Small intestine (tissue), 7 donors: ENCODE measurements around the gene KCMF1. TPM values are rescaled to one million over a fixed set of nuclear protein-coding genes. Genes with fewer than 3 reads are reported as not detected.

Experiments used
- DNase-seq, 2 donors: peaks; one replicate each; pipeline versions ENCODE4 v3.0.0 to v3.0.0-alpha.2; 2013
- FAIRE-seq: peaks from 2 replicates; lab custom pipeline; 2012; peaks lifted over from hg19 to GRCh38; lab: Jason Lieb, UNC
- H3K27ac ChIP-seq, 3 donors: one replicate each; pipeline ENCODE4 v1.5.1; 2013; ENCODE audit warnings: low read length in 2 of 3, mild to moderate bottlenecking in 2 of 3, control low read depth in 1 of 3, inconsistent platforms in 1 of 3, low read depth in 1 of 3, moderate library complexity in 1 of 3
- H3K27me3 ChIP-seq, 3 donors: one replicate each; pipeline ENCODE4 v1.6.1; 2013; ENCODE audit warnings: low read length in 3 of 3, inconsistent platforms in 1 of 3; ENCODE audit not compliant: control insufficient read depth in 3 of 3, insufficient read depth in 3 of 3
- H3K36me3 ChIP-seq, 3 donors: one replicate each; pipeline ENCODE4 v1.6.1; 2013; ENCODE audit warnings: low read length in 3 of 3, inconsistent platforms in 1 of 3, low read depth in 1 of 3, mild to moderate bottlenecking in 1 of 3, moderate library complexity in 1 of 3; ENCODE audit not compliant: control insufficient read depth in 3 of 3, insufficient read depth in 2 of 3
- H3K4me1 ChIP-seq, 3 donors: one replicate each; pipeline ENCODE4 v1.6.1; 2013; ENCODE audit warnings: low read length in 2 of 3, inconsistent platforms in 1 of 3, low read depth in 1 of 3, mild to moderate bottlenecking in 1 of 3, moderate library complexity in 1 of 3; ENCODE audit not compliant: control insufficient read depth in 3 of 3, insufficient read depth in 2 of 3
- H3K4me3 ChIP-seq, 3 donors: one replicate each; pipeline ENCODE4 v1.5.1; 2013; ENCODE audit warnings: low read length in 3 of 3, control low read depth in 1 of 3, inconsistent platforms in 1 of 3, low read depth in 1 of 3, mild to moderate bottlenecking in 1 of 3, moderate library complexity in 1 of 3
- H3K9me3 ChIP-seq, 2 donors: one replicate each; pipeline ENCODE4 v1.6.1; 2013; ENCODE audit warnings: low read depth in 1 of 2, low read length in 1 of 2; ENCODE audit not compliant: control insufficient read depth in 2 of 2, insufficient read depth in 1 of 2
- WGBS, 3 donors: extraction: QIAGEN DNeasy Blood & Tissue Kit; methylation state at CpG; one replicate each; pipeline ENCODE4 v1.1.7; 2013; 5-methylcytosine and 5-hydroxymethylcytosine counted together
- polyA plus RNA-seq, 4 donors: library from polyadenylated mRNA; stranded (reverse) in 3 of 4; unstranded in 1 of 4; fragments of 200-250 nt in 3 of 4; fragments of 120-200 nt in 1 of 4; gene quantifications; one replicate each; pipeline versions ENCODE4 v1.2.1 to v1.2.3, GENCODE V29; 2013
- donor health status: healthy with polysubstance abuse.
- donor health status: control.
- donor health status: control.
- donor health status: Bipolar disorder and iron deficiency.
- donor health status: healthy.

Gene KCMF1
- polyA plus RNA-seq, 4 donors, result 31.9 to 58.9 (median 44.8) TPM

DNA sequence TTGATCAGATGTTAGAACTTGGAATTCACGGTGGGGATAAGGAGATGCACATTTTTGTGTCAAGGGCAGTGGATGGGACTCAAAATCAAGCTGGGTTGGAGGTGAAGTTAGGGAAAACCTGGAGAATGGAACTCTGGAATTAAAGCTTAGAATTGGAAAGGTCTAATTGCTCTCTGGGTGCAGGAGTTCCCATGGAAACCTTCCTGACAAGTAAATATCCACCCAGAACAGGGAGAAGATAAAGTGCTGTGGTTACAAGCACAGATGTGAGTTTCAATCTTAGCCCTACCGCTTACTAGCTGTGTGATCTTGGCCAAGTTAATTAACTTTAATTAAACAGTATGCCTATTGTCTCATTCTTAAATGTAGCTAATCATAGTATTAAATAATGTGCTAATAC, 90.9 kb downstream of the KCMF1 start:
- H3K27ac ChIP-seq, result no peak overlapping the region
- H3K9me3 ChIP-seq, result no peaks in the 10 kb centered on the region
- FAIRE-seq (no peak), DNase-seq (no peak)
- 54 to 62% (median 57%) methylated on average over 2 of the region's 2 CpGs for WGBS, 3 donors
- H3K4me3 ChIP-seq, result no peak overlapping the region
- H3K36me3 ChIP-seq, result no peaks in the 10 kb centered on the region
- peaks cover 0 to 3% (median 0%) of the 10 kb centered on the region in 3 donors for H3K4me1 ChIP-seq
- H3K27me3 ChIP-seq, result no peaks in the 10 kb centered on the region

GRCh38 chr2:85062565-85062964, 91.6 kb downstream of the KCMF1 start:
- peaks cover 0 to 8% (median 0%) of the 10 kb centered on the region in 3 donors for H3K4me1 ChIP-seq
- no peak overlapping the region for H3K4me3 ChIP-seq
- no peak for DNase-seq
- 66 to 81% (median 76%) methylated on average over 6 of the region's 6 CpGs for WGBS, 3 donors
- H3K27me3 ChIP-seq, result no peaks in the 10 kb centered on the region
- H3K27ac ChIP-seq, result no peak overlapping the region
- no peaks in the 10 kb centered on the region for H3K9me3 ChIP-seq
- no peaks in the 10 kb centered on the region for H3K36me3 ChIP-seq
- FAIRE-seq, result no peak

GRCh38 chr2:85063981-85064599, 93.1 kb downstream of the KCMF1 start:
- peaks cover 0 to 8% (median 0%) of the 10 kb centered on the region in 3 donors for H3K4me1 ChIP-seq
- no peak overlapping the region for H3K4me3 ChIP-seq
- 86 to 89% (median 88%) methylated on average over 5 of the region's 5 CpGs for WGBS, 3 donors
- no peak for DNase-seq
- H3K27ac ChIP-seq, result no peak overlapping the region
- H3K36me3 ChIP-seq, result no peaks in the 10 kb centered on the region
- FAIRE-seq, result no peak
- H3K9me3 ChIP-seq, result no peaks in the 10 kb centered on the region
- H3K27me3 ChIP-seq, result no peaks in the 10 kb centered on the region

- H3K27me3 ChIP-seq, result no peaks in the 10 kb centered on the region
- FAIRE-seq (no peak), DNase-seq (no peak)
- H3K4me3 ChIP-seq, result no peak overlapping the region
- H3K36me3 ChIP-seq, result no peaks in the 10 kb centered on the region
- H3K27ac ChIP-seq, result no peak overlapping the region
- H3K4me1 ChIP-seq, result peaks cover 0 to 8% (median 0%) of the 10 kb centered on the region in 3 donors
- 71 to 78% (median 74%) methylated on average over 14 of the region's 14 CpGs for WGBS, 3 donors
- H3K9me3 ChIP-seq, result no peaks in the 10 kb centered on the region
Measured at GRCh38 chr2:85064927-85065577, 94.1 kb downstream of the KCMF1 start.

DNA sequence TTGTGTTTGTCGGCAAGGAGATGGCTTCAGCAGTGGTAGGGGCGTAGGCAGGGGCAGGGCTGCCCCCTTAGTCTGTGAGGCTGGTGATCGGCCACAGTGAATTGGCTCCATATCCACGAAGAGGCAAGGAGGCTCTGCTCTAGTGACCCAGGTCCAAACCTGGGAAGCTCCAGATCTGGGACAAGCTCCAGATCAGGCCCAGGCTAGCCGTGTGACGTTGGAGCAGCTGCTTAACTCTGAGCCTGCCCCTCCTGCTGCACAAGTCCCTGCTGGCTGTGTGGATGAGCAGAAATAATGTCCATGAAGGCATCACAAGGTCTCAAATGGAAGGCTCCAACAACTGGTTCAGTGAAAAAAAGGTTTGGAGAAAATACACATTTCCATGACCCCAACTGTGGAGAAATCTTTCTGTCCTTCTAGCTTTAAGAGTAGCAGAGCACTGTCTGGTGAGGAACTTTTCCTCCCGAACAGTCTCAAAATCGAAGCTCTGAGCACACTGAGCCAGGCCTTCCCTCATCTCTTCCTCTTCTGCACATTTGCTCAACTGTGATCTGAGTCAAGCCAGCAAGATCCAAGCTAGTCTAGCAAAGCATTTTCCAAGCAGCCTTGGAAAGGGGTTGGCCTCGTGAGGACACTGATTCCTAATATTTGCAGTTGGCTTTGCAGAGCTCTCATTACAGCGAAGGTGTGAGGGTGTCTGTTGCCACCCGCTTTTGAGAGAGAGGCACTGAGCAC, 95.2 kb downstream of the KCMF1 start:
- no peak for DNase-seq
- Histone ChIP-seq H3K27ac (no peak overlapping the region), H3K9me3 (no peaks in the 10 kb centered on the region), H3K4me3 (no peak overlapping the region), H3K36me3 (no peaks in the 10 kb centered on the region), H3K27me3 (no peaks in the 10 kb centered on the region), H3K4me1 (peaks cover 0 to 8% (median 0%) of the 10 kb centered on the region in 3 donors)
- 66 to 77% (median 72%) methylated on average over 11 of the region's 11 CpGs for WGBS, 3 donors
- FAIRE-seq, result no peak

DNA sequence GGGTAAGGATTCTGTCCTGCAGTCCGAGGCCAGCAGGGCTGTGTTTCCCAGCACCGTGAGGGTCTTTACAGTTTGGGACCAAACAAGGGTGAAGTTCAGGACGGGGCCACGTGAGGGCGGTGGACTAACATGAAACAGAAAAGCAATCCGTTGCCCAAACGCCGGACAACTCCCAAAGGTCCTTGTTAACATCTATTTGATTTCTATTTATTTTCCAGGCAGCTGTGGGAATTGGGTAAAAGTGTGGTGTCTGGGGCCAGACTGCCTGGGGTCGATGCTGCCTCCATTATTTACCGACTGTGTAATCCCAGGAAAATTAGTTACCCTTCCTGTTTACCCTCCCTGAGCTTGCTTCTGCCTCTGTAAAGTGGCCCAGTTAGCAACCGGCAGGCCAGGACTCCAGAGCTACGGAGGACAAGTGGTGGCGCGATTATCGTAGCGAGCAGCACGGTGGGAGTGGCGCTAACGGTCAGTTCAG, 96.0 kb downstream of the KCMF1 start:
- H3K36me3 ChIP-seq, result no peaks in the 10 kb centered on the region
- H3K27me3 ChIP-seq, result no peaks in the 10 kb centered on the region
- H3K4me1 ChIP-seq, result peaks cover 0 to 8% (median 0%) of the 10 kb centered on the region in 3 donors
- FAIRE-seq (no peak), DNase-seq (peak; percentile 51 to 76)
- peak overlapping the region in 1 of 3 donors; percentile 21 for H3K4me3 ChIP-seq
- H3K9me3 ChIP-seq, result no peaks in the 10 kb centered on the region
- WGBS, 3 donors, result 6 to 8% (median 7%) methylated on average over 19 of the region's 19 CpGs
- no peak overlapping the region for H3K27ac ChIP-seq

- no peaks in the 10 kb centered on the region for H3K27me3 ChIP-seq
- peaks cover 0 to 8% (median 0%) of the 10 kb centered on the region in 3 donors for H3K4me1 ChIP-seq
- no peak overlapping the region for H3K27ac ChIP-seq
- H3K9me3 ChIP-seq, result no peaks in the 10 kb centered on the region
- no peaks in the 10 kb centered on the region for H3K36me3 ChIP-seq
- FAIRE-seq (no peak), DNase-seq (no peak)
- H3K4me3 ChIP-seq, result no peak overlapping the region
- 72 to 84% (median 80%) methylated on average over 3 of the region's 3 CpGs for WGBS, 3 donors
Measured at GRCh38 chr2:85071096-85071495, 100.1 kb downstream of the KCMF1 start.

DNA sequence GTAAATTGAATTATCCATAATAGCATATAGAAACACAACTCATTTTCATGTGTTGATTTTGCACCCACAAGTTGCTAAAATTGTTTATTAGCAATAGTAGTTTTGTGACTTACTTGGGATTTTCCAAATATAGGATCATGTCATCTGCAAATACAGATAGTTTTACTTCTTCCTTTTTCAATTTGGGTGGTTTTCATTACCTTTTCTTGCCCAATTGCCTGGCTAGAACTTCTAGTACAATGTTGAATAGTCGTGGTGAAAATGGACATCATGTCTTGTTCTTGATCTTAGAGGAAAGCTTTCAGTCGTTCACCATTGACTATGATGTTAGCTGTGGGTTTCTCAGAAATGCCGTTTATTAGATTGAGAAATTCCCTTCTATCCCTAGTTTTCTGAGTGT, 102.1 kb downstream of the KCMF1 start:
- WGBS, 3 donors, result 65 to 75% (median 70%) methylated on average over 3 of the region's 3 CpGs

More for the DNA sequence above, 102.1 kb downstream of the KCMF1 start:
- Histone ChIP-seq H3K9me3 (no peaks in the 10 kb centered on the region), H3K4me3 (no peak overlapping the region), H3K27me3 (no peaks in the 10 kb centered on the region), H3K4me1 (no peaks in the 10 kb centered on the region), H3K27ac (no peak overlapping the region), H3K36me3 (no peaks in the 10 kb centered on the region)
- FAIRE-seq (no peak), DNase-seq (no peak)
